DMS79 (cell line): Measurements from ENCODE around the gene DPAGT1.

Experiments used
- DNase-seq: peaks from one replicate; lab custom pipeline; 2025; lab: John Stamatoyannopoulos, UW

DPAGT1 gene

DNA sequence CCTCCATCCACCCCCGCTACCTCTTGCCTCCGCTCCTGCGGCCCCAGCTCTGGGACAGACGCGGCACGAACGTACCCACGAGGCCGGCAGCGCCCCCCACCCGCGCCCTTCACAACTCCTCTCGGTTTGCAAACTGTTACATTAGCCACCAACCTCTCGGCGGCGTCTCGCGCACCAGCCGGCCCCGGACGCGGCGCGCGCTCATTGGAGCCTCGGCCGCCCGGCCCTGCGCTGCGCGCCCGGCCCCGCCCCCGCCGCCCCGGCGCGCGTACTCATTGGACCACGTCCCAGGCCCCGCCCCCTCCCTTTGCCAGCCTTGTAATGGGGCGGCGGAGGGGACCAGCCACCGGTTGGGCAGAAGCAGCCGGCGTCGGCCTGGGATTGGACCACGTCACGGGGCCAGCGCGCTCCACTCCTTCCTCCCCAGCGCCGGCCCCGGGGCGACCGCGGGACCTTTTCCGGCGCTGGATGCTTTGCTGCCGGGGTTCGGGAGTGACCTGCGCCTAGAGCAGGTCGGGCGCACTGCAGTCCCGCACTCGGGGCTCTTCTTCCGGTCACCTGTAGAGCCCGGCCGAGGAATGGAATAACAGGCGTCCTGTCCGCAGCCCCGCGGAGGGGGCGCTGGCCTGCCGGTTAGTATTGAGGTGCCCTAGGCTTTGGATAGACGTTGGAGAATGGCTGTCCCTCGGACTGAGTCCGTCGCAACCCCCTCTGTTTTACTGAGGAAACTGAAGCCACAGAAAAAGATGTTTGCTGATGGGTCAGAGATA lies 44.5 kb downstream of the DPAGT1 start, which contains the start of gene HYOU1:
TSS of gene HYOU1 (minus strand) at position 206 of the 770 bp plus-strand sequence. CDS start 1,045 bp downstream, outside the sequence.
- DNase-seq = peak; percentile 96

DNA sequence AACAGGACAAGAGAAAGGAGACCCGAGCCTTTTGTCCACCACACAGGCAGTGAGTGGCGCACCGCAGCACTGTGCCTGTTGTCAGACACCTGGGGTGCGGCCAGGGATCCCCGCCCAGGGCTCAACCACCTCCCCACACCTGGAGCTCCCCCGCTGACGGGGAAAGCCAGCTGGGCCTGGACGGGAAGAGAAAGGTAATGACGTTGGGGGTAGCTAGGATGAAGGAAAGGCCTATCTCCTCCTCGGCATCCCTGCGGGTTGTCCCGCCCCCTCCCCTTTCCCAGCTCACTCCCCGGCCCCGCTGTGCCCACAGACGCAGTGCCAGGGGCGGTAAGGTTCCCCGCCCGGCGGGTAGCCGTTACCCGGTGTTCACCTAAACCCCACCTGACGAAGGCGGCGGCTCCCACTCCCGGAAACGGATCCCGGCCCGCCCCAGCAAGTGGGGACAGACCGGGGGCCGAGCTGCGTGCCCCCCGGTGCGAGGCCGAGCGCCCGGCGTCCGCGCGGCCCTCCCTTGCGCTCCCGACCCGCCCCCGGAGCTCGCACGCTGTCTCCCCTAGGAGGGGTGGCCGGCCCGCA lies 45.1 kb downstream of the DPAGT1 start:
- DNase-seq = peak; percentile 24

GRCh38 chr11:119055901-119056300 lies 45.8 kb downstream of the DPAGT1 start:
- DNase-seq = no peak

GRCh38 chr11:119054418-119054817 lies 47.2 kb downstream of the DPAGT1 start:
- no peak for DNase-seq

- DNase-seq = no peak
These were observed 49.4 kb downstream of the DPAGT1 start for GRCh38 chr11:119052163-119052814.

DNA sequence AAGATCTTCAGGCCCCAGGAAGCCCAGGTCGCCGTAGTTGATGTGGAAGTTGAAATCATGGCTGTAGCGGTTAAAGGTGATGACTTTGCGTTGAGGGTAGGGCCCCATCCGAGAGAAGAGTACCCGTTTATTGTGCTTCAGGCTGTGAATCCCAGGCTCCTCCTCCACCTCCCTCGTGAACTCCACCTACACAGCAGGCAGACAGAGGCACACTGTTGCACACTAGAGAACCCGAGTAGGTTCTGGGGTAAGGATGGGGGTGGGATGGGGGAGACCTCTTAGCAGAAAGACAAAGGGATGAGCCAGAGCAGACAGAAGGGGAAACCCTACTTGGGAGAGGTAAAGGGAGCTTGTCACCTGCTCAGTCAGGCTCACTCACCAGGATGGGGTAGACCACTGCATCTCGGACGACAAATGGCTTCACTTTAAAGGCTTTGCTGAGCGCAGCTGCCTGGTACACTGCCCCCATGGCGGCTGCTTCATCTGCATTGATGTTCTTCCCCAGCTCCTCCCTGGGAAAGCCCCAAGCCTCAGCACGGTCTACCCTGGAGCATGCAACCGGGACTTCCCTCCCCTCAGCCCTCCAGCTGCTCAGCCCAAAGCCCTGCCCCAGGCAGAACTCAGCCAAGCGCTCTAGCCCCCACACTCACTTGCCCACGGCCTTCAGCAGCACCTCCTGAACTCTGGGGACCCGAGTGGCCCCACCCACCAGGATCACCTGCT lies 50.1 kb downstream of the DPAGT1 start:
- no peak for DNase-seq

GRCh38 chr11:119049081-119049480 lies 52.6 kb downstream of the DPAGT1 start:
- DNase-seq = no peak

GRCh38 chr11:119048644-119049043 lies 53.0 kb downstream of the DPAGT1 start:
- DNase-seq = no peak

DNA sequence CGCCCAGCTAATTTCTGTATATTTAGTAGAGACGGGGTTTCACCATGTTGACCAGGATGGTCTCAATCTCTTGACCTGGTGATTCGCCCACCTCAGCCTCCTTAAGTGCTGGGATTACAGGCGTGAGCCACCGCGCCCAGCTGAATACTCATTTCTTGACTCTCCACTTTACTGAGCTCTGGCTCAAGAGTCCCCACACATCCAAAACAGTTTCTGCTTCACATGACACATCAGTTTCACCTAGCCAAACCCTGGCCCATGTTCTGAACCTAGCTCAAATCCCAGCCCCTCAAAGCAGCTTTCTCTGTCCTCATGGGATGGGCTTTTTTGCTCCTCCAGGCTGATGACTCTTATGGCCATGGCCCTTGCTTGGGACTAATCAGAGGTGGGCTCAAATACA lies 54.4 kb downstream of the DPAGT1 start:
- no peak for DNase-seq
